Bronchial epithelial cell (primary cell): ENCODE results near the gene KRTAP4-16. TPM values are rescaled to one million over a fixed set of nuclear protein-coding genes. Genes with fewer than 3 reads are reported as not detected.
A peak's percentile ranks its signal among the peaks of the same experiment; 100 is the strongest.
"Not testable (repeated sequence)": the region's sequence is repeated elsewhere in the genome, so short reads cannot be mapped to it uniquely, and the experiment has no call there.

ENCODE experiments used
- DNase-seq: peaks from one replicate; pipeline ENCODE4 v3.0.0-alpha.2; 2010; ENCODE audit warnings: low read depth
- FAIRE-seq: peaks from 2 replicates; lab custom pipeline; 2011; peaks lifted over from hg19 to GRCh38; lab: Jason Lieb, UNC
- H3K27me3 ChIP-seq: 2 replicates; pipeline ENCODE4 v1.5.1; 2011; ENCODE audit warnings: low read length; ENCODE audit not compliant: control insufficient read depth, insufficient read depth
- H3K36me3 ChIP-seq: 2 replicates; pipeline ENCODE4 v1.5.1; 2011; ENCODE audit warnings: low read length; ENCODE audit not compliant: control insufficient read depth, insufficient read depth
- H3K4me3 ChIP-seq: 2 replicates; pipeline ENCODE4 v1.5.1; 2011; ENCODE audit warnings: mild to moderate bottlenecking, low read depth, low read length, control low read depth
- total RNA-seq: library from RNA; depleted of rRNA; stranded (reverse); fragments of >200 nt; gene quantifications from 2 replicates; pipeline ENCODE4 v1.2.1, GENCODE V29; 2014
- TF ChIP-seq, protein P1 (sequence below): IDR thresholded peaks from 2 replicates; pipeline ENCODE4 v1.5.1; 2011; ENCODE audit warnings: mild to moderate bottlenecking, moderate library complexity, low read length, control low read depth, inconsistent platforms; ENCODE audit not compliant: insufficient read depth, severe bottlenecking

The KRTAP4-16 gene
- total RNA-seq, 1 donor from 2014 or later = not detected

DNA sequence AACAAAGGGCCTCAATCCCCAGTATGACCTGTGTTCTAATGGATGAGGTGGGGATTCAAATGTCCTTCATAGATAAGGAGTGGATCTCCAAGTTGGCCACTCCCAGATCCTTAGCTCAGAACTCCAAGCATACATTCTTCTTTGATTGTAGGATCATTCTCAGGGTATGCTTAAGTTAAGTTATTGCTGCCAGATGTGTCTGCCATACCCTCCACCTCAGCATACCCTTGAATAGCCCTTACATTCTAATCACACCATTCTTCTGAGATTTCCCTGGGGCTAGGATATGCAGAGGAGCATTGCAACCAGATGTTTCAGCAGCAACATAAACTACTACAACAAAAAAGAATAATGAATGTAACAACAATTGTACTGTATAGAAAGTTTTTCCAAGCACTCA lies 34.7 kb downstream of the KRTAP4-16 start:
- Histone ChIP-seq H3K36me3 (no peaks in the 10 kb centered on the region), H3K27me3 (no peaks in the 10 kb centered on the region), H3K4me3 (no peak overlapping the region)
- DNase-seq (no peak), FAIRE-seq (no peak)
- TF ChIP-seq, protein P1, sequence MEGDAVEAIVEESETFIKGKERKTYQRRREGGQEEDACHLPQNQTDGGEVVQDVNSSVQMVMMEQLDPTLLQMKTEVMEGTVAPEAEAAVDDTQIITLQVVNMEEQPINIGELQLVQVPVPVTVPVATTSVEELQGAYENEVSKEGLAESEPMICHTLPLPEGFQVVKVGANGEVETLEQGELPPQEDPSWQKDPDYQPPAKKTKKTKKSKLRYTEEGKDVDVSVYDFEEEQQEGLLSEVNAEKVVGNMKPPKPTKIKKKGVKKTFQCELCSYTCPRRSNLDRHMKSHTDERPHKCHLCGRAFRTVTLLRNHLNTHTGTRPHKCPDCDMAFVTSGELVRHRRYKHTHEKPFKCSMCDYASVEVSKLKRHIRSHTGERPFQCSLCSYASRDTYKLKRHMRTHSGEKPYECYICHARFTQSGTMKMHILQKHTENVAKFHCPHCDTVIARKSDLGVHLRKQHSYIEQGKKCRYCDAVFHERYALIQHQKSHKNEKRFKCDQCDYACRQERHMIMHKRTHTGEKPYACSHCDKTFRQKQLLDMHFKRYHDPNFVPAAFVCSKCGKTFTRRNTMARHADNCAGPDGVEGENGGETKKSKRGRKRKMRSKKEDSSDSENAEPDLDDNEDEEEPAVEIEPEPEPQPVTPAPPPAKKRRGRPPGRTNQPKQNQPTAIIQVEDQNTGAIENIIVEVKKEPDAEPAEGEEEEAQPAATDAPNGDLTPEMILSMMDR = no peak

DNA sequence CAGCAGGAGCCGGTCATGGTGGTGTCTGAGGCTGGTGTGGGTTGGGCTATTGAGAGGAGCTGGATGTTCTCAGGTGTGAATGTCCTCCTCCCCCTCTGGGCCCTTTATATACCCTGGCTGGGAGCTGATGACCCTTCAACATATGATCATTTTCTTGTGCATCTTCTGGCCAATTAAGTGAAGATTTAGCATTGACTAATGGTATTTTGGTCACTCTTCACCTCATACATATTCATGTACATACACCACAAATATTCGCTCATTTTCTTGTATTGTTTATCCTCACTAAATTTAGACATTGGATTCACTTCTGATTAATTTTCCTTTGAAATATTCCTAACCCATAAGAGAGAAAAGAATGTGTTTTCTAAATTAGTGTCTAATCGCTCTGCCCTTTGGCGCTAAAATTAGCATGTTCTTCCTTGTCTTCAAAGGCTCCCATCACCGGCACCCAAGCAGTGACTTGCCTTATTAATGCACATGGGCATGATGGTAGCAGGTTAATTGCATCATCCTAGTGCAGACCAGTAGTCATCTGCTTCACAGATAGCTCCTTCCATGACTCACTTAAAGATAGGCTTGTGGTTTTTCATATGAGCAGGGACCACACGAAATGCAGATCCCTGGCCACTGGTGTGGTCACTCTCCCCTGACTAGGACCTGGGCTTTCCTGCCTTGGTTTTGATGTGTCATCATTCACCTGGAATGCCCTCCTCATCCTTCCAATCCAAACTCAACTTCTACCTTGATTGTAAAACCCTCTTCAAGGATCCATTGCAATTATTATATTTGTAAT lies 36.0 kb downstream of the KRTAP4-16 start, which contains the start of gene KRTAP2-4:
Gene KRTAP2-4 (minus strand): TSS at position 51 of the 796 bp plus-strand sequence. CDS start 34 bp downstream, at position 17.
- no peaks in the 10 kb centered on the region for H3K27me3 ChIP-seq
- no peaks in the 10 kb centered on the region for H3K36me3 ChIP-seq
- DNase-seq = peak; percentile 94
- FAIRE-seq = no peak
- TF ChIP-seq, protein P1 = no peak
- no peak within 1 kb of the TSS for H3K4me3 ChIP-seq

DNA sequence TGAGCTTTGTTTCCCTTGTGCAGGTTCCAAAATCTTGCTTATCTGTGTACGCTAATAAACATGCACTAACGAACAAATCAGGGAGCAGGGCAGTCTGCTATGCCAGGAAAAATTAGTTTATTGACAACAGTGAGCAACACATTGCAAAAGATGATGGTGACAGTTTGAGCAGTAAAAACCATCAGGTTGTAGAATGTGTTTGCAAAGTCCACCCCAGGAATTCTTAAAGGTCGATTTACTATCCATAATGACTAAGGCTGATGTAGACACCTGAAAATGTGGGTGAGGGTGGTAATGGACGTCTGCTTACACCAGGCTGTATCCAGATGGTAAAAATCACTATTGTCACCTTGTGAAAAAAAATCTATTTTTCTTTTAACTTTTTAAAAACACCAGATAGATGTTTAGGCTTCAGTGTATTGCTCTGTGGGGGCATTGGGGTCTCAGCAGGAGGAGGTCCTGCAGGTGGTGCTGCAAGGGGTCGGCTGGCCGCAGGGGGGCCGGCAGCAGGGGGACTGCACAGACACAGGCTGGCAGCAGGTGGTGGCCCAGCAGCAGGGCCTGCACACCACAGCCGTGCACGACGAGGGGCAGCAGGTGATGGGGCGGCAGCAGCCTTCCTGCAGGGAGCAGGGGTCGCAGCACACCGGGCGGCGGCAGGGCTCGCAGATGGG lies 36.9 kb downstream of the KRTAP4-16 start:
- not testable (repeated sequence) for DNase-seq, H3K27me3 ChIP-seq, H3K4me3 ChIP-seq, FAIRE-seq, H3K36me3 ChIP-seq

DNA sequence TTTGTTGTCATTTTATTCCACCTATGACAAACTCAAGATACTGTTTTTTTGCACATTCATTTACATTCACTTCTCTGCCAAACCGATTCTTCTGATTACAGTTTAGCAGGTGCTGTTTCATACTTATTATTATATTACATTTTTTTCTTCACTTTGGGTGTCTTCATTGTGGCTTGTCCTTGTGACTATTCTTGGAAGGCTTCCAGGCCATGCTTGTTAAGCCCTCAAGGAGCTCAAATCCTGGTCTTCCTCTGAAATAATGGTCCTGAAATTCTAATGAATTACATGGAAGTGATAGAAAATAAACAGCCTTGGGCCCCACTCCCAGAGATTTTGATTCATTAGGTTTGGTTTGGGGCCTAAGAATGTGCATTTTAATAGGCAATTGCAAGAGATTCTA lies 37.7 kb downstream of the KRTAP4-16 start:
- TF ChIP-seq, protein P1 = no peak
- DNase-seq = no peak
- Histone ChIP-seq H3K4me3 (no peak overlapping the region), H3K27me3 (no peaks in the 10 kb centered on the region), H3K36me3 (no peaks in the 10 kb centered on the region)
- no peak for FAIRE-seq

DNA sequence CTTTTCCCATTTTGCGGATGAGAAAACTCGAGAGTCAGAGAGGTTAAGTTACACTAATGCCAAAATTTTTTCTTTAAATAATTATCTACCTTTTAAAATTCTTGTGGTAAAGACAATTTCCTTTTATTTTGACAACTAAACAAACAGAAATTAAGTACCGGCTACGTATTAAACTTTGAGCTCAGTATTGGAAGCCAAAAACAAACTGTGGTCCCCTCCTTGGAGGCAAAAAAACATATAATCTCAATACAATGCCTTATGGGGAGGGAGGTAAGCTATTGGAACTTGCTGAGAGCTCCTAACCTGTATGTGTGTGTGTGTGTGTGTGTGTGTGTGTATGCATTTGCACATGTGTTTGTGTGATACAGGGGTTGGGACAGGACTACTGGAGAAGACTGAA lies 38.6 kb downstream of the KRTAP4-16 start:
- no peak overlapping the region for H3K4me3 ChIP-seq
- DNase-seq (no peak), FAIRE-seq (no peak)
- H3K27me3 ChIP-seq = no peaks in the 10 kb centered on the region
- TF ChIP-seq, protein P1 = no peak
- no peaks in the 10 kb centered on the region for H3K36me3 ChIP-seq

DNA sequence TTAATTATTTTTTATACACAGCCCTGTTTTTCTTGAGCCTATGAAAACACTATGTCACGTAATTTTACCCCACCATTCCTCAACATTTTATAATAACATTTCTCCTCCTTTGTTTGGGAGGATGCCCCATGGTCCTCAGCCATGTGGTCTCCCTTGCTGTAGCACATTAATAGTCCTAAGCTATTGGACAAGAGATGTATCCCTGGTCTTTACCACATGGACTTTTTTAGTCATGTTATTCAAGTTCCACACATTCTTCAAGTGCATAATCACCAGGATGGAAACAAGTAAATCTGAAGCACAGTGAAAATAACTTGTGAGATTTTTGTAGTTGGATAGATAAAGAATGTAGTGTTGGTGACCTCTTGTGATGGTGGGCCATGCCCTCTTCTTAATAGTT lies 40.0 kb downstream of the KRTAP4-16 start:
- FAIRE-seq (no peak), DNase-seq (peak; percentile 62)
- H3K4me3 ChIP-seq = no peak overlapping the region
- no peaks in the 10 kb centered on the region for H3K36me3 ChIP-seq
- H3K27me3 ChIP-seq = no peaks in the 10 kb centered on the region
- TF ChIP-seq, protein P1 = no peak
